Activated naive CD4-positive, alpha-beta T cell treated with anti-CD3 and anti-CD28 coated beads for 36 hours (primary cell): ENCODE data around the gene SCUBE1. TPM values are rescaled to one million over a fixed set of nuclear protein-coding genes. Genes with fewer than 3 reads are reported as not detected.

Experiments
- CTCF ChIA-PET: fragments of 350-600 bp; sonication (Branson Sonifier 250); formaldehyde crosslinking; loops from one replicate; lab custom pipeline; 2021; ENCODE audit warnings: antibody characterized with exemption; lab: Charles Lee
- DNase-seq: peaks from one replicate; pipeline ENCODE4 v3.0.0-alpha.2; 2020
- H3K27ac Mint-ChIP-seq: one replicate; pipeline ENCODE4 v1.8.0; 2021; ENCODE audit warnings: mild to moderate bottlenecking, mixed read lengths
- H3K27me3 Mint-ChIP-seq: one replicate; pipeline ENCODE4 v1.8.0; 2021; ENCODE audit warnings: low read depth, mixed read lengths
- H3K36me3 Mint-ChIP-seq: one replicate; pipeline ENCODE4 v1.8.0; 2021; ENCODE audit warnings: low read depth, mixed read lengths
- H3K4me1 Mint-ChIP-seq: one replicate; pipeline ENCODE4 v1.8.0; 2021; ENCODE audit warnings: low read depth, mixed read lengths
- H3K4me3 Mint-ChIP-seq: one replicate; pipeline ENCODE4 v1.8.0; 2021; ENCODE audit warnings: mild to moderate bottlenecking, moderate library complexity, mixed read lengths
- H3K9me3 Mint-ChIP-seq: one replicate; pipeline ENCODE4 v1.8.0; 2021; ENCODE audit warnings: mixed read lengths
- intact Hi-C: fragments of 100-400 bp; cut with micrococcal nuclease; formaldehyde crosslinking; loops from one replicate; pipeline ENCODE4 v1.15.1; 2023
- total RNA-seq, 2 experiments: library from RNA; stranded (reverse); gene quantifications; one replicate each; pipeline ENCODE4 v1.2.3, GENCODE V29; 2021

SCUBE1 gene
- total RNA-seq, 2 experiments from 2014 or later = not detected

DNA sequence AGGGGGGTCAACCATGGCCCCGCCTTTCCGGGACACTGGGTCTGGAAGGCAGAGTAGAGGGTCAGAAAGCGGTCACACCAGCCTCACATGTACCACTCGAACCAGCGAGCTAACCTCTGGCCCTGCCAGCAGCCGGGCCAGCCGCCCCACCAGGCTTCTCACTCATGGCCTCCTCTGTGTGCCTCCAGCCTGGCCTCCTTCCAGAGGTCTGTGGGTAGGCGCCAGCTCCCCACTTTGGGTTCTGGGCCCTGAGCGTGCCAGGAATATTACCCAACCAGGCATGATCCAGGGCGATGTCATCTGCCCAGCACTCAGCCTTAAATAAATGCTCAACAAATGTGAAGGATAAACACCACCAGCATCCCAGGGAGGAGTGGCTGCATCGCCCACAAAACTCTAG lies 5.8 kb downstream of the SCUBE1 start:
- Mint-ChIP-seq H3K36me3 (no peaks in the 10 kb centered on the region), H3K4me3 (no peak overlapping the region), H3K9me3 (no peaks in the 10 kb centered on the region), H3K4me1 (peaks cover 4% of the 10 kb centered on the region), H3K27ac (no peak overlapping the region), H3K27me3 (peaks cover 21% of the 10 kb centered on the region)
- no peak for DNase-seq
- CTCF ChIA-PET = interaction anchor here (0.8 to 2.5 kb wide), 2 partner anchors 9 to 64 kb away, joined by 3 to 15 read pairs; no protein-coding TSS in a partner anchor
- intact Hi-C loops = no loop called here

DNA sequence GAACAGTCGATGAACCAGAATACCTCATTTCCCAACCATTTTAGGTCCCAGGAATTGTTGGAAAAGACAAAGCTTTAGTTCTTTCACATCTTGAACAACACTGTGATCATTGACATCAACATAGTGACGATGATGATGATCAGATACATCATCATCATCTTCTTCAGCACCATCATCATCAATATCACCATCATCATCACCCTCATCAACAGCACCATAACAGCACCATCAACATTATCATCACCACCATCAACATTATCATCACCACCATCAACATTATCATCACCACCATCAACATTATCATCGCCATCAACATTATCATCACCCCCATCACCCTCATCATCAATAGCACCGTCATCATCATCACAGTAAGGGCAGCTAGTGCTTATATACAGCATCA lies 8.8 kb downstream of the SCUBE1 start:
- no peak overlapping the region for H3K27ac Mint-ChIP-seq
- no peaks in the 10 kb centered on the region for H3K27me3 Mint-ChIP-seq
- no peaks in the 10 kb centered on the region for H3K4me1 Mint-ChIP-seq
- intact Hi-C loops = no loop called here
- CTCF ChIA-PET = no interaction called here
- no peak for DNase-seq
- H3K9me3 Mint-ChIP-seq = no peaks in the 10 kb centered on the region
- H3K36me3 Mint-ChIP-seq = no peaks in the 10 kb centered on the region
- H3K4me3 Mint-ChIP-seq = no peak overlapping the region

DNA sequence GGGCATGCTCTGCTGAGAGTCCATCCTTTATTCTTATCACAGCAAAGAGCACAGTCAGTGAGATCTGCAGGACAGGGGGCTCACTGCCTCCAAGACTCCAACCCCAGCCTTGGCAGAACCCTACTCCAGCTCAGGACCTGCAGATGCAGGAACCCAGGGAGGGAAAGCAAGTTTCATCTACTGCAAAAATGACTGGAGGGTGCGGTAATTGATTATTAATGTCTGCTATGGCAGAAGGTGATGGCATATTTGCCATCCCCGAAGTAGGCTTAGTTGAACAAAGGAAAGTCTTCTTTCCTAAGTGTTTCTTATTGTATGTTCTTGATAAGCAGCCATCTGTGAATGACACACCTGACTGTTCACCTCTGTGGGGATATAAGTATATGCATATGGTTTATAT lies 9.2 kb downstream of the SCUBE1 start:
- CTCF ChIA-PET = no interaction called here
- no peak overlapping the region for H3K27ac Mint-ChIP-seq
- intact Hi-C loops = no loop called here
- no peak overlapping the region for H3K4me3 Mint-ChIP-seq
- no peaks in the 10 kb centered on the region for H3K4me1 Mint-ChIP-seq
- no peak for DNase-seq
- no peaks in the 10 kb centered on the region for H3K9me3 Mint-ChIP-seq
- H3K36me3 Mint-ChIP-seq = no peaks in the 10 kb centered on the region
- H3K27me3 Mint-ChIP-seq = no peaks in the 10 kb centered on the region

DNA sequence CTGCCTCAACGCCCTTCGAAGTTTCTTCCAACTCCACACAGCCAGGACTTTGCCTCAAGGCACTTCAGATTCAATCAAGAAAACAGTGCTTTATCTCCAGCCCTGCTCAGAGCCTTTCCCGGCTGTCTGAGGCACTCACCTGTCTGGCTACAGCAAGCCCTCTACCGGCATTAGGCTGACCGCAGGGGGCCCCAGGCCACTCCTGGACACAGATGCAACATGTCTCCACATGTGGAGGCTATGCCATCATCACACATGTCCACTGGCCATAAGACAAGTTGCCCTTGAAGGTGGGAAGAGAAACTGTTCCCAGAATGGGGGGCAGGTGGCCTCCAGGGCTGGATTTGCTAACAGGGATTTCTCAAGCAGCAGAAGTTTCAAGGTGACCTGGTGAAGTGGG lies 10.0 kb downstream of the SCUBE1 start:
- intact Hi-C loops = no loop called here

DNA sequence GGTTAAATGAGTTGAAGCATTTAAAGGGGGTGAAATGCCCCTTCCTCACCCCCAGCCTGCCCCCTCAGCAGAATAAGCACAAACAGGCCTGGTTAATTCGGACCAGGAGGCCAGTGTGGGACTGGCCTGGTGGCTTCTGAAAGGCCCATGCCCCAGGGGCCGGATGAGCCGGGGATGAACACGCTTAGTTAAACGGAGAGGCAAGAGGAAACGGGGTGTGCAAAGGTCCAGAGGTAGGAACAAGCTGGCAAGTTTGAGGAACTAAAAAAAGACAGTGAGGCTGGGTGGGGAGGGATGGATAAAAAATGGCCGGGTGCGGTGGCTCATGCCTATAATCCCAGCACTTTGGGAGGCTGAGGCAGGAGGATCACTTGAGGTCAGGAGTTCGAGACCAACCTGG lies 11.5 kb downstream of the SCUBE1 start:
- Mint-ChIP-seq H3K4me1 (no peaks in the 10 kb centered on the region), H3K27ac (no peak overlapping the region), H3K27me3 (no peaks in the 10 kb centered on the region), H3K36me3 (no peaks in the 10 kb centered on the region), H3K4me3 (no peak overlapping the region), H3K9me3 (no peaks in the 10 kb centered on the region)
- CTCF ChIA-PET = interaction anchor here (2.4 kb wide), 1 partner anchor 14 kb away, joined by 8 read pairs; no protein-coding TSS in a partner anchor
- no peak for DNase-seq
- intact Hi-C loops = no loop called here

More for the DNA sequence above, 10.0 kb downstream of the SCUBE1 start:
- Mint-ChIP-seq H3K4me3 (no peak overlapping the region), H3K27me3 (no peaks in the 10 kb centered on the region), H3K9me3 (no peaks in the 10 kb centered on the region), H3K27ac (no peak overlapping the region), H3K36me3 (no peaks in the 10 kb centered on the region), H3K4me1 (no peaks in the 10 kb centered on the region)
- CTCF ChIA-PET = interaction anchor here (2.4 kb wide), 1 partner anchor 13 kb away, joined by 8 read pairs; no protein-coding TSS in a partner anchor
- no peak for DNase-seq

DNA sequence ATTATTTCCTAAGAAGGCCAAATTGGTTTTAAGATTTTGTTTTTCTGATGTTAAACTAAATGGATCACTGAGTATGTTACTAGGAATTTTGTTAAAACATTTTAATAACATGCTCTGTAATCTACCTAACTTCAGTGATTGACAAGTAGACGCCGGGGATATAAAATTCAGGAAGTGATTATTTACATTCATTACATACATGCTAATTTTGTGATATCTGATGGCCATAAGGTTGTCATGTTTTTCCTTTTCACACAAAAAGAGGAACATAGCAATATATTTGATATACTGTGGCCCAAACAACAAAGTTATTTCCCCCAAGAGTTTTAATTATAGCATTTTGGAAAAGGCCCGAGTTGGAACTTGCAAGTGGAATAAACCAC lies 12.1 kb downstream of the SCUBE1 start:
- no peaks in the 10 kb centered on the region for H3K27me3 Mint-ChIP-seq
- H3K9me3 Mint-ChIP-seq = no peaks in the 10 kb centered on the region
- DNase-seq = no peak
- intact Hi-C loops = no loop called here
- H3K4me1 Mint-ChIP-seq = no peaks in the 10 kb centered on the region
- CTCF ChIA-PET = no interaction called here
- no peak overlapping the region for H3K27ac Mint-ChIP-seq
- no peak overlapping the region for H3K4me3 Mint-ChIP-seq
- H3K36me3 Mint-ChIP-seq = no peaks in the 10 kb centered on the region

DNA sequence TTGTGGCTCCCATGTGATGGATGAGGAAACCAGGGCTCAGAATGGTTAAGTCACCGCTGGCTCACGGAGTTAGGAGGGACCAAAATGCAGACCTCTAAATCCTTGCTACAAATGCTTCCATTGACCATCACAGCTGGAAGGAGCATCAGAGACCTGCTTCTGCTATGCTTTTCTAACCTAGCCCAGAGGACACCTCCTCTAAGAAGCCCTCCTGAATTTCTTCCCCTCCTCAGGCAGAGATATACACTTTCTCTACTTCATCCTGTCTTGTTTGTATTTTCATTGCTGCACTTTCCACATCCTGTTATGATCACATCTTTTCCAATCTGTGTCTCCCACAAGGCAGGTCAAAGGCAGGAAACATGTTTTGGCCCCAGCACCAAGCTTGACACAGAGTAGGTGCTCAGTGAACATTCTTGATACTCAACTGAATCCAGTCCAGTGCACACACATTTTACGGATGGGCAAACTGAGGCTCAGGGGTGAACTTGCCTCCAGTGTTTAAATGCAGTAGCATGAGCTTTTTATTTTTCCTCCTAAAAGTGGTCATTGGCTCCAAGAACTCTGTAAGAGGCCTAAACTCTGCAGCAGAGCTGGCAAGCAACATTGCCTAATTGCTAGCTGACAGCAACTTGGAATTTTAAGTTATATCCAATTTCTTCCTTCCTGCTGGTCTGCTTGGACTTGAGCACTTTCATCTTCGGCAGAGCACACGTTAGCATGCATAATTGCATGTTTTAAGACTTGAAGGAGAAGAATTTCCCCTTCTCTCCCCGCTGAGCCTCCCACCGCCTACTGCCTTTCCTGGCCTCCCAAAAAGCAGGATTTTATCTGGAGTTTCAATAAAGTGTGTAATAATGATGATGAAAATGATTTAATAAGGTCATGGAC lies 12.7 kb downstream of the SCUBE1 start:
- CTCF ChIA-PET = no interaction called here
- Mint-ChIP-seq H3K27me3 (no peaks in the 10 kb centered on the region), H3K27ac (no peak overlapping the region), H3K4me3 (no peak overlapping the region), H3K4me1 (no peaks in the 10 kb centered on the region), H3K9me3 (no peaks in the 10 kb centered on the region), H3K36me3 (no peaks in the 10 kb centered on the region)
- intact Hi-C loops = no loop called here
- no peak for DNase-seq

DNA sequence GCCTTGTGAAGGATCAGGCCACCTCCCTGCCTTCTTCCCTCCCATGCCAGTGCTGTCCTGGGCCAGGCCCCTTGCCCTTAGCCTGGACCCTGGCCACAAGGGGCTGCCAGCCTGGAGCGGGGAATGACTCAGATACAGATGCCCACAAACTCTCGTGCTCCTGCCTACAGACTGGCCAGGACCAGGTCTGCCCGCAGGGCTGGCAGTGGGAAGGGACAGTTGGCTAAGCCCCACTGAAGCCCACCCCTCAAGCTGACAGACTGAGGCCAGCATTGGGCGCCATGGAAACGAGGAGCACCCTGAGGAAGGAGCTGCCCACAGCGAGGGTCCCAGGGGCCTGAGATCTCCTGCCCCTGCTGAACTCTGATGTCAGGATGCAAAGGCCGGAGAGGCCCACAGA lies 14.1 kb downstream of the SCUBE1 start:
- no peaks in the 10 kb centered on the region for H3K4me1 Mint-ChIP-seq
- no peak overlapping the region for H3K4me3 Mint-ChIP-seq
- no peak for DNase-seq
- no peaks in the 10 kb centered on the region for H3K36me3 Mint-ChIP-seq
- CTCF ChIA-PET = no interaction called here
- intact Hi-C loops = no loop called here
- H3K27me3 Mint-ChIP-seq = no peaks in the 10 kb centered on the region
- no peak overlapping the region for H3K27ac Mint-ChIP-seq
- H3K9me3 Mint-ChIP-seq = no peaks in the 10 kb centered on the region

DNA sequence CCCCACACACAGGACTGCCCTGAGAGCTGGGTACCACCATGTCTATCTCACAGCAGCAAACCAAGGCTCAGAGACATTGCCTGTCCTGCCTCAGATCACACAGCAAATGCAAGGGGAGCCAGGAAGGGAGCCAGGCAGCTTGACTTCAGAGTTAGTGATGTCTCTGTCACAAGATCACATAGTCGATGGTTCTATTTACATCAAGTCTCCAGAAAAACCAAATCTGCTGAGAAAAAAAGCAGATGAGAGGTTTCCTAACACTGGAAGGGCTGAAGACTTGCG lies 16.1 kb downstream of the SCUBE1 start:
- H3K4me3 Mint-ChIP-seq = no peak overlapping the region
- H3K27ac Mint-ChIP-seq = no peak overlapping the region
- H3K36me3 Mint-ChIP-seq = no peaks in the 10 kb centered on the region
- H3K4me1 Mint-ChIP-seq = no peaks in the 10 kb centered on the region
- no peaks in the 10 kb centered on the region for H3K27me3 Mint-ChIP-seq
- CTCF ChIA-PET = interaction anchor here (1.3 kb wide), 1 partner anchor 19 kb away, joined by 3 read pairs; no protein-coding TSS in a partner anchor
- H3K9me3 Mint-ChIP-seq = no peaks in the 10 kb centered on the region
- intact Hi-C loops = no loop called here
- DNase-seq = no peak

DNA sequence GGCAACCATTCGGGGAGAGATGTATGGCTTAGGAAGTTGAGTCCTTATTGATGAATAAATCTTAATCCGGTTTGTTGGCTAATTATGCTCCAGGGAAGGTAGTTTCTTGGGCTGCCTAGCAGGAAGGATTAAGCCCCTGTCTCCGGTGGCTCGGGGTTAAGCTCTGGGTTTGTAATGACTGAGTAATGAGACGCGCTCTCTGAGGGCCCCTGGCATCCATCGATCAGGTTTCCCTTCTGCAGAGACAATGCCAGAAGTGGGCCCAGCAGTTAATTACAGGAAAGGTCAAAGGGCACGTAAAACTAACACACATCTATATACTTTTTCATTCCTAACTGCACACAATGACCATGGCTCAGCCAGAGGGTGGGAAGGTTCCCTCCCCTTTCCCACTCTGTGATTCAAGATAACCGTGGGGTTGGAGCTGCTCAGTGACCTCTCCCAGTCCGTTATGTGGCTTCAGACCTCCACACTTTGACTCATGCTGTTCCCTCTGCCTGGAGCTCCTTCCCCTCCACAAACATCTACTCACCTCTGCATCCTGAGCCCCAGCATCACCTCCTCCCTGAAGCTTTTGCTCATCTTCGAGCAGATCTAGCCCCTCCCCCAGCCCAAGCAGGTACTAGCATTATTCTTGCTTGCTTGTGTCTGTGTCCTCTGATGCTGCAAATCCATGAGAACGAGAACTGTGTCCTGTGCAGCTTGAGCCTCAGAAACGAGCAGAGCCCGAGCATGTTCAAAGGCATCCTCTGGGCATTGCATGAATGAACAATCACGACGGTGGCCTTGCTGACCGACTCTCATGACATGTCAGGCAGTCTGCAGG lies 16.6 kb downstream of the SCUBE1 start:
- no peak overlapping the region for H3K4me3 Mint-ChIP-seq
- no peaks in the 10 kb centered on the region for H3K36me3 Mint-ChIP-seq
- H3K4me1 Mint-ChIP-seq = no peaks in the 10 kb centered on the region
- intact Hi-C loops = no loop called here
- no peaks in the 10 kb centered on the region for H3K27me3 Mint-ChIP-seq
- H3K9me3 Mint-ChIP-seq = no peaks in the 10 kb centered on the region
- H3K27ac Mint-ChIP-seq = no peak overlapping the region
- DNase-seq = no peak
- CTCF ChIA-PET = interaction anchor here (1.3 kb wide), 1 partner anchor 19 kb away, joined by 3 read pairs; no protein-coding TSS in a partner anchor

DNA sequence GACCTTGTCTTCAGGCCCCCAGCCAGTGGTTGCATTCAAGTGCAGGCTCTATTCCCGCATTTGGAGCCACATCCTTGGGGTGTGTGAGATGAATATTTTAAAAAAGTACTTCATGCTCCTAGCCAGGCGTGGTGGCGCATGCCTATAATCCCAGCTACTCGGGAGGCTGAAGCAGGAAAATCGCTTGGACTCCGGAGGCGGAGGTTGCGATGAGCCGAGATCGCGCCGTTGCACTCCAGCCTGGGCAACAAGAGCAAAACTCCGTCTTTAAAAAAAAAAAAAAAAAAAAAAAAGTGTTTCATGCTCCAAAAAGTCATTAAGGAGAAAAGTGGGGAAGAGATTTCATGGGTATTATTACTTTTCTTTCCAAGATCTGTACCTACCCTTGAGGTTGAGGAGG lies 18.0 kb downstream of the SCUBE1 start:
- Mint-ChIP-seq H3K27ac (no peak overlapping the region), H3K4me1 (no peaks in the 10 kb centered on the region), H3K27me3 (no peaks in the 10 kb centered on the region), H3K36me3 (no peaks in the 10 kb centered on the region), H3K4me3 (no peak overlapping the region), H3K9me3 (no peaks in the 10 kb centered on the region)
- no peak for DNase-seq
- CTCF ChIA-PET = no interaction called here
- intact Hi-C loops = no loop called here

DNA sequence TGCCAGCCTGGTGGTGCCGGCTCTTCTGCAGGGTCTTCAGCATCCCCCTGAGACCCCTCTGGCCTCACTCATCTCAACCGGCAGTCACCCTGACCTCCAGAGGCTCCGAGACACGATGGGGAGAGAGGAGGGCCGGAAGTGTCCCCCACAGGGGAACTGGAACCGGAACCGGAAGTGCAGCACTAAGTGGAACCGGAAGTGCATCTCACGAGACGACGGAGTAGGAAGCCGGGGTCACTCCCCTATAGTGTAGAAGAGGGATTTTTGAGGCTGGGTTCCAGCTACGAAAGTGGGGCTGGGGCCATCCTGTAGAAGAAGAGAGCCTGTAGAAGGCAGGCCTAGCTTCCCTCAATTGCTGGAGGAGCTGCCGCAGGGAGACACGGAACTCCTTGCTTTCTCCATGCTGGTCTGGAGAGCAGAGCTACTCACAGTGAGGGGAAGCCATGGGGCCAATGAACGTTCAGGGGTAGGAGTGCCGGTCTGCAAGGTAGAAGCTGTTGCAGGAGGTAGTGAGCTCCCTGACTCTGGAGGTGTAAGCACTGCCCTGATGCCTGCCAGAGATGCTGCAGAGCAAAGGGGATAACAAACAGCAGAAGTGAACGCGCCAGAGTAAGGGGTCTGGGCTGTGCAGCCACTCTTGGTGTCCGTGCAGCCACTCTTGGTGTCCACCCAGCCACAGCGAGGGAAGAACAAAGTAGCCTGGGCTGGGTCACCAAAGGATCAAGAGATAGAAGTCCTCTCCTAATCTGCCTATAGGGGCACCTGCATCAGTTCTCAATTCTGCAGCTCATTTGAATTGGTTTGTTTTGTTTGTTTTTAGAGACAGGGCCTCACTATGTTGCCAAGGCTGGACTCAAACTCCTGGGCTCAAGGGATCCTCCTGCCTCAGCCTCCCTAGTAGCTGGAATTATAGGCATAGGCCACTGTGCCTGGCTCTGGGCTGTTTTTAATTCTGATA lies 21.9 kb downstream of the SCUBE1 start:
- intact Hi-C loops = no loop called here
- Mint-ChIP-seq H3K4me3 (no peak overlapping the region), H3K27me3 (no peaks in the 10 kb centered on the region), H3K27ac (no peak overlapping the region), H3K36me3 (no peaks in the 10 kb centered on the region), H3K4me1 (no peaks in the 10 kb centered on the region), H3K9me3 (no peaks in the 10 kb centered on the region)
- no peak for DNase-seq
- CTCF ChIA-PET = no interaction called here
